ENCODE results near the gene NKAIN1.
"Not testable (repeated sequence)": the region's sequence is repeated elsewhere in the genome, so short reads cannot be mapped to it uniquely, and the experiment has no call there.

DNA sequence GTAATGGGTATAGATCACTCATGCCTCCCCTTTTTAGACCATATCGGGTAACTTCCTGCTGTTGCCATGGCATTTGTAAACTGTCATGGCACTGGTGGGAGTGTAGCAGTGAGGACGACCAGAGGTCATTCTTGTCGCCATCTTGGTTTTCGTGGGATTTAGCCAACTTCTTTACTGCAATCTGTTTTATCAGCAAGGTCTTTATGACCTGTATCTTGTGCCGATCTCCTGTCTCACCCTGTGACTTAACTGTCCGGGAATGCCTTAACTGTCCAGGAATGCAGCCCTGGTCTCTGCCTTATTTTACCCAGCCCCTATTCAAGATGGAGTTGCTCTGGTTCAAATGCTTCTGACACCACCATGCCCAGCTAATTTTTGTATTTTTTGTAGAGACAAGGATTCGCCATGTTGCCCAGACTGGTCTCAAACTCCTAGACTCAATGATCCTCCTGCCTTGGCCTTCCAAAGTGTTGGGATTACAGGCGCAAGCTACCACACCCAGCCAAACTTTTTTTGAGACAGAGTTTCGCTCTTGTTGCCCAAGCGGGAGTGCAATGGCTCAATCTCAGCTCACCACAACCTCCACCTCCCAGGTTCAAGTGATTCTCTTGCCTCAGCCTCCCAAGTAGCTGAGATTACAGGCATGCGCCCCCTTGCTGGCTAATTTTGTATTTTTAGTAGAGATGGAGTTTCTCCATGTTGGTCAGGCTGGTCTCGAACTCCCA lies 100.7 kb downstream of the NKAIN1 start:
- not testable (repeated sequence) for TF ChIP-seq EZH2 (IDR thresholded peaks at IDR 0.05); POLR2AphosphoS5 (IDR thresholded peaks at IDR 0.05; ENCODE audit: borderline replicate concordance, low read depth, low read length); FOXP2 (optimal IDR thresholded peaks at IDR 0.05; ENCODE audit: control extremely low read depth, extremely low read length, insufficient read depth)

Measured in SK-N-MC (cell line).